ENCODE measurements around the gene RNF5.

RNF5 gene

DNA sequence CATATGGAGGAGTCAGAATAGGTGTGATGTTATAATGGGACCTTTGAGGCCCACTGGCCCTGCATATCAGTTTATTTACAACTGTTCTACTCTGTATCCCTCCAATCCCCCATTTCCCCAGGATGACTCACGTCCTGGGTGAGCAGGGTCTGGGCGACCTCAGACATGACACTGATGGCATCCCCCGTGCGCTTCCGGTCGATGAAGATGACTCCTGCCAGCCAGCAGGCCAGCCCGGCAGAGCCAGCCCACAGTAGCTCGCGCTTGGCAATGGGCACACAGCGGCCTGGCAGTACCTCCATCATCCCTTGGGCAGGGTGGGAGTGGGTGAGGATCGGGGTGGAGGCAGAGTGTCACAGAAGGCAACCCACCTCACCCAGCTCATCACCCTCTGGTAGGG lies 7.9 kb upstream of the RNF5 start:
- no peak for DNase-seq (ENCODE audit: low spot score)

GRCh38 chr6:32171234-32171633 lies 7.0 kb upstream of the RNF5 start:
- no peak overlapping the region for H3K27ac ChIP-seq
- DNase-seq (ENCODE audit: low spot score) = no peak
- TF ChIP-seq, protein P1, sequence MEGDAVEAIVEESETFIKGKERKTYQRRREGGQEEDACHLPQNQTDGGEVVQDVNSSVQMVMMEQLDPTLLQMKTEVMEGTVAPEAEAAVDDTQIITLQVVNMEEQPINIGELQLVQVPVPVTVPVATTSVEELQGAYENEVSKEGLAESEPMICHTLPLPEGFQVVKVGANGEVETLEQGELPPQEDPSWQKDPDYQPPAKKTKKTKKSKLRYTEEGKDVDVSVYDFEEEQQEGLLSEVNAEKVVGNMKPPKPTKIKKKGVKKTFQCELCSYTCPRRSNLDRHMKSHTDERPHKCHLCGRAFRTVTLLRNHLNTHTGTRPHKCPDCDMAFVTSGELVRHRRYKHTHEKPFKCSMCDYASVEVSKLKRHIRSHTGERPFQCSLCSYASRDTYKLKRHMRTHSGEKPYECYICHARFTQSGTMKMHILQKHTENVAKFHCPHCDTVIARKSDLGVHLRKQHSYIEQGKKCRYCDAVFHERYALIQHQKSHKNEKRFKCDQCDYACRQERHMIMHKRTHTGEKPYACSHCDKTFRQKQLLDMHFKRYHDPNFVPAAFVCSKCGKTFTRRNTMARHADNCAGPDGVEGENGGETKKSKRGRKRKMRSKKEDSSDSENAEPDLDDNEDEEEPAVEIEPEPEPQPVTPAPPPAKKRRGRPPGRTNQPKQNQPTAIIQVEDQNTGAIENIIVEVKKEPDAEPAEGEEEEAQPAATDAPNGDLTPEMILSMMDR (IDR thresholded peaks at IDR 0.05) = no peak
- H3K4me3 ChIP-seq = no peak overlapping the region

More for the DNA sequence above, 7.9 kb upstream of the RNF5 start:
- TF ChIP-seq, protein P1 (IDR thresholded peaks at IDR 0.05) = no peak
- Histone ChIP-seq H3K4me3 (no peak overlapping the region), H3K27ac (no peak overlapping the region)

DNA sequence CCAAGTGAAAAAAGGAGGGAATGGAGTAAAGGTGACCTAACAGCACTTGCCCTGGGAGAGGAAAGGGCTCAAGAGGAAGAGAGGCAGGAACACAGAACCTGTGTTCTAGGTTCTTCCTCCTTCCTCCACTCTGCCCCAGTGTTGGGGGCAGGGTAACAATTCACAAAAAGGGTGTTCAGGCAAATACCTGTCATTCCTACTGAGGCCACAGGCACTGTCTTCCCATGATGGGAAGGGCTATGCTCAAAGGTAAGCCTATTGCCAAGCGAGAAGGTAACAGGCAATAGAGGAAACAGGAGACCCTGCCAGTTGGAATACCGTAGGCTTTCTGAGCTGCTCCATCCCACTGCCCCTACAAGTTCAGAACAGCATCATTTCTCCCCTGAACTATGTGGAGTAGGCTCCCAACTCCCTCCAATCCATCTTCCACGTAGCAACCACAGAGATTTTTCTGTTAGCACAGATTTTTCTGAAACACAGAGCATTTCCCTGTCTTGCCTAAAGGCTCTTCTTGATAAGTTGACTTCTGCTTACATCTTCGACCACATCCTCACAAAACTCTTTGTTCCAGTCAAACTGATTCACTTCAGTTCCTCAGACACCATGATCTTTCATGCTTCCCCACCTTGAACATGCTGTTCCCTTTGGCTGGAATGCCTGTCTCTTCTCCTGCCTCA lies 5.0 kb upstream of the RNF5 start:
- TF ChIP-seq, protein P1 (IDR thresholded peaks at IDR 0.05) = no peak
- Histone ChIP-seq H3K4me3 (no peak overlapping the region), H3K27ac (no peak overlapping the region)
- no peak for DNase-seq (ENCODE audit: low spot score)

GRCh38 chr6:32174416-32174815 lies 3.8 kb upstream of the RNF5 start:
- Histone ChIP-seq H3K4me3 (no peak overlapping the region), H3K27ac (no peak overlapping the region)
- TF ChIP-seq, protein P1 (IDR thresholded peaks at IDR 0.05) = no peak
- no peak for DNase-seq (ENCODE audit: low spot score)

GRCh38 chr6:32175322-32175710 lies 2.9 kb upstream of the RNF5 start:
- TF ChIP-seq, protein P1 (IDR thresholded peaks at IDR 0.05) = no peak
- DNase-seq (ENCODE audit: low spot score) = no peak
- Histone ChIP-seq H3K4me3 (peak overlapping the region; percentile 95), H3K27ac (peak overlapping the region; percentile 89 to 95)

DNA sequence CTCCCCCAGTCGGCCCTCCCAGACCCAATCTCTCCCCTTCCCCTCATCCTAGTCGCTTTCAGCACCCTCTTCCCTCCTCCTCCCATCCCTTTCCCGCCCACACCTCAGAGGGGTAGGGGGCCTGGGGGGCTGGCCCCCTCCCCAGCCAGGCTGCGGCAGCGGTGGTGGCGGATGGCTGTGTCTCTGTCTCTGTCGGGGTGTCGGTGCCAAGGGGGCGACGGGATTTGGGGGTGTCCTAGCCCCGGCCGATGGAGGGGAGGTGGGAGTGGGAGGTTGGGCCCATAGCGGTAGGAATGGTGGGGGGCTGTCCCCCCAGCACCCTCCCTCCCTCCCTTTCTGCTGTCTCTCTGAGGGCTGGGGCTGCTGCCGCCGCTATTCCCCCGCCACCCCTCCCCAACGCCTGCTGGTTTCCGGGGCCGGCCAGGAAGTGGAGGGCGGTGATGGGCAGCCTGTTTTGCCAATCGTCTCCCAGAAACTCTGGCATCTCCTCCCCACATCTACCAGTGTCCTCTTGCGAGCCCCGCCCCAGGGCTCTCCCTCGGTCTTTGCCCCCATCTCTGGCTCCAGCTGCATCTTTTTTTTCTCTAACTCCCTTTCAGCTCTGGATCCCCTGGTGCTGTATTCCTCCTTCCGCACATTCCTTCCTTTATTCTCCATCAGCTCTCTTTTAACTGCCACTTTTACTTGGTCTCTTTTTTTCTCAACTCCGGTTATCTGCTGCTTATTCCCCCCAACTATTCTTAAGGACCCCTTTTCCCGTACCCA lies 2.3 kb upstream of the RNF5 start, which contains the start of gene AGPAT1:
Gene AGPAT1, minus strand, starts transcription at position 374 of the 765 bp plus-strand sequence. CDS start 4,588 bp downstream, outside the sequence.
- Histone ChIP-seq H3K4me3 (peak within 1 kb of the TSS; percentile 95), H3K27ac (peak within 1 kb of the TSS; percentile 89 to 95)
- TF ChIP-seq, protein P1 (IDR thresholded peaks at IDR 0.05) = no peak
- peak; percentile 96 for DNase-seq (ENCODE audit: low spot score)
